HG02798 (cell line): ENCODE measurements around the gene BDH2.

Source experiments
- ATAC-seq: cut with Tn5 transposase; IDR thresholded peaks from one replicate; pipeline ENCODE4 v1.9.1; 2021; ENCODE audit warnings: mild to moderate bottlenecking; ENCODE audit not compliant: unreplicated experiment, poor library complexity

BDH2 gene

GRCh38 chr4:103032574-103032973, 67.1 kb downstream of the BDH2 start:
- ATAC-seq, result peak; percentile 68

- no peak for ATAC-seq
These were observed 68.8 kb downstream of the BDH2 start for GRCh38 chr4:103030791-103031190.

- no peak for ATAC-seq
These were observed 70.3 kb downstream of the BDH2 start for GRCh38 chr4:103029300-103029699.
